ENCODE measurements around the gene PDX1.

DNA sequence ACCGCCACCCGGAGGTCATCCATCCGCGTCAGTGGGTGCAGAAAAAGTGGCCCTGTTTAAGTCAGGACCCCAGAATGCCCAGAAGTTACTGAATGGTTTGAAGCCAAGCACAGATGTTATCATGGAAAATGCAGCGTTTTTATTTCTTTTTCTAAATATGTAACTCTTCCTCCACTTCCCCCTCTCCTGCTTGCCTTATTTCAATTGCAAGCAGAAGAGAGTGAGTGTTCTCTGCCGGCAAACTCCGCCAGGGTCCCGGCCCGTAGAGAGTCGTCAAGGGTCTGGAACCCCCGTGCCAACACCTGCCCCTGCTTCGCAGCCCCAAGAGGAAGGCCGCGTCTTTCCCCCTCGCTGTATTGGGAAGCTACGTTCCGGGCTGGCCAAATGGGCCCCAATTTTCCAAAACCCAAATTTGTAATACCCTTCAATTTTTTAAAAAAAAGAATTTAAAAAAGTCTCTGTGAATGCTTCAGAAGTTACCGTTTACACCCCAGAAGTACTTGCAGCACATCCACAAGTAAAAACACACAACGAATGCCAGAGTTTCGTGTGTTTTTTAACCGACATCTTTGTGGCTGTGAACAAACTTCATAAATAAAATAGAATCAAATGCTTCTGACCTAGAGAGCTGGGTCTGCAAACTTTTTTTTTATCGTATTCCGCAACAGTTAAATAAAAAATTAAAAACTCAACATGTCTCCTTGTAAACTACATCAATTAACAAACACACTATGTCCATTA, 712 bp upstream of the PDX1 start:
- no peak for TF ChIP-seq TCF7L2 (IDR thresholded peaks at IDR 0.05; ENCODE audit: borderline replicate concordance, extremely low read depth, insufficient read depth, insufficient read length)
- no peak for TF ChIP-seq POLR2AphosphoS5 (IDR thresholded peaks at IDR 0.05; ENCODE audit: low read depth, low read length)
- TF ChIP-seq POLR2A (IDR thresholded peaks at IDR 0.05; ENCODE audit: borderline replicate concordance, extremely low read depth, insufficient read depth, insufficient read length) = no peak
- TF ChIP-seq, protein P1, sequence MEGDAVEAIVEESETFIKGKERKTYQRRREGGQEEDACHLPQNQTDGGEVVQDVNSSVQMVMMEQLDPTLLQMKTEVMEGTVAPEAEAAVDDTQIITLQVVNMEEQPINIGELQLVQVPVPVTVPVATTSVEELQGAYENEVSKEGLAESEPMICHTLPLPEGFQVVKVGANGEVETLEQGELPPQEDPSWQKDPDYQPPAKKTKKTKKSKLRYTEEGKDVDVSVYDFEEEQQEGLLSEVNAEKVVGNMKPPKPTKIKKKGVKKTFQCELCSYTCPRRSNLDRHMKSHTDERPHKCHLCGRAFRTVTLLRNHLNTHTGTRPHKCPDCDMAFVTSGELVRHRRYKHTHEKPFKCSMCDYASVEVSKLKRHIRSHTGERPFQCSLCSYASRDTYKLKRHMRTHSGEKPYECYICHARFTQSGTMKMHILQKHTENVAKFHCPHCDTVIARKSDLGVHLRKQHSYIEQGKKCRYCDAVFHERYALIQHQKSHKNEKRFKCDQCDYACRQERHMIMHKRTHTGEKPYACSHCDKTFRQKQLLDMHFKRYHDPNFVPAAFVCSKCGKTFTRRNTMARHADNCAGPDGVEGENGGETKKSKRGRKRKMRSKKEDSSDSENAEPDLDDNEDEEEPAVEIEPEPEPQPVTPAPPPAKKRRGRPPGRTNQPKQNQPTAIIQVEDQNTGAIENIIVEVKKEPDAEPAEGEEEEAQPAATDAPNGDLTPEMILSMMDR (IDR thresholded peaks at IDR 0.05 in 2 of 3, conservative IDR thresholded peaks at IDR 0.05 in 1 of 3; ENCODE audit: borderline replicate concordance in 1 of 3, insufficient read depth in 1 of 3, low read depth in 2 of 3, low read length in 2 of 3) = no peak
- no peak for TF ChIP-seq RAD21 (IDR thresholded peaks at IDR 0.05; ENCODE audit: low read depth)
- no peak for TF ChIP-seq EZH2phosphoT487 (IDR thresholded peaks at IDR 0.05; ENCODE audit: borderline replicate concordance)
- TF ChIP-seq JUND (IDR thresholded peaks at IDR 0.05) = no peak
- TF ChIP-seq EZH2 (IDR thresholded peaks at IDR 0.05) = no peak
- TF ChIP-seq CEBPB (IDR thresholded peaks at IDR 0.05; ENCODE audit: low read depth) = no peak
- TF ChIP-seq, protein P2, sequence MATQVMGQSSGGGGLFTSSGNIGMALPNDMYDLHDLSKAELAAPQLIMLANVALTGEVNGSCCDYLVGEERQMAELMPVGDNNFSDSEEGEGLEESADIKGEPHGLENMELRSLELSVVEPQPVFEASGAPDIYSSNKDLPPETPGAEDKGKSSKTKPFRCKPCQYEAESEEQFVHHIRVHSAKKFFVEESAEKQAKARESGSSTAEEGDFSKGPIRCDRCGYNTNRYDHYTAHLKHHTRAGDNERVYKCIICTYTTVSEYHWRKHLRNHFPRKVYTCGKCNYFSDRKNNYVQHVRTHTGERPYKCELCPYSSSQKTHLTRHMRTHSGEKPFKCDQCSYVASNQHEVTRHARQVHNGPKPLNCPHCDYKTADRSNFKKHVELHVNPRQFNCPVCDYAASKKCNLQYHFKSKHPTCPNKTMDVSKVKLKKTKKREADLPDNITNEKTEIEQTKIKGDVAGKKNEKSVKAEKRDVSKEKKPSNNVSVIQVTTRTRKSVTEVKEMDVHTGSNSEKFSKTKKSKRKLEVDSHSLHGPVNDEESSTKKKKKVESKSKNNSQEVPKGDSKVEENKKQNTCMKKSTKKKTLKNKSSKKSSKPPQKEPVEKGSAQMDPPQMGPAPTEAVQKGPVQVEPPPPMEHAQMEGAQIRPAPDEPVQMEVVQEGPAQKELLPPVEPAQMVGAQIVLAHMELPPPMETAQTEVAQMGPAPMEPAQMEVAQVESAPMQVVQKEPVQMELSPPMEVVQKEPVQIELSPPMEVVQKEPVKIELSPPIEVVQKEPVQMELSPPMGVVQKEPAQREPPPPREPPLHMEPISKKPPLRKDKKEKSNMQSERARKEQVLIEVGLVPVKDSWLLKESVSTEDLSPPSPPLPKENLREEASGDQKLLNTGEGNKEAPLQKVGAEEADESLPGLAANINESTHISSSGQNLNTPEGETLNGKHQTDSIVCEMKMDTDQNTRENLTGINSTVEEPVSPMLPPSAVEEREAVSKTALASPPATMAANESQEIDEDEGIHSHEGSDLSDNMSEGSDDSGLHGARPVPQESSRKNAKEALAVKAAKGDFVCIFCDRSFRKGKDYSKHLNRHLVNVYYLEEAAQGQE (IDR thresholded peaks at IDR 0.05; ENCODE audit: low read depth) = no peak

All from HCT116 (cell line).